Panc1 (cell line): ENCODE measurements around the gene FGF3. TPM values are rescaled to one million over a fixed set of nuclear protein-coding genes. Genes with fewer than 3 reads are reported as not detected.

ENCODE experiments used
- ATAC-seq: fragments of 200-7000 bp; cut with Tn5 transposase; 2 replicates; pipeline ENCODE4 v1.9.1; 2020; ENCODE audit warnings: mild to moderate bottlenecking, moderate library complexity
- BruUV-seq: library from RNA; stranded (reverse); fragments of 400-500 nt; replicated peaks from 2 replicates; lab custom pipeline; 2021; lab: Mats Ljungman, UMichigan
- CTCF ChIA-PET: fragments of 300-600 bp; sonication (Branson Sonifier 250); formaldehyde crosslinking; loops from one replicate; lab custom pipeline; 2022; ENCODE audit warnings: antibody characterized with exemption; lab: Charles Lee
- POLR2A ChIA-PET: fragments of 300-600 bp; sonication (Branson Sonifier 250); formaldehyde crosslinking; loops from one replicate; lab custom pipeline; 2022; ENCODE audit warnings: antibody characterized with exemption; lab: Charles Lee
- DNase-seq: peaks from one replicate; pipeline ENCODE4 v3.0.0-alpha.2; 2010; ENCODE audit warnings: low read depth, low spot score
- H3K27ac ChIP-seq: 2 replicates; pipeline ENCODE4 v1.5.1; 2011; ENCODE audit warnings: mild to moderate bottlenecking, low read length, inconsistent platforms
- H3K27me3 ChIP-seq: fragments of 200-500 bp; sonication (Bioruptor generic); 2 replicates; pipeline ENCODE4 v1.6.0; 2014; ENCODE audit warnings: low read length, inconsistent platforms; ENCODE audit not compliant: control insufficient read depth, insufficient read depth
- H3K36me3 ChIP-seq: fragments of 200-500 bp; sonication (Bioruptor generic); 2 replicates; pipeline ENCODE4 v1.5.1; 2014; ENCODE audit warnings: inconsistent platforms, mild to moderate bottlenecking, low read length, moderate library complexity; ENCODE audit not compliant: control insufficient read depth, insufficient read depth
- H3K4me1 ChIP-seq: 2 replicates; pipeline ENCODE4 v1.5.1; 2011; ENCODE audit warnings: inconsistent platforms, mild to moderate bottlenecking, low read length, moderate library complexity; ENCODE audit not compliant: control insufficient read depth, insufficient read depth
- H3K4me3 ChIP-seq, 2 experiments: 2 replicates each; pipeline ENCODE4 v1.5.1; 2011 to 2012; ENCODE audit warnings: low read depth in 2 of 2, low read length in 2 of 2, mild to moderate bottlenecking in 2 of 2, inconsistent platforms in 1 of 2, moderate library complexity in 1 of 2
- H3K9me3 ChIP-seq: fragments of 200-500 bp; sonication (Bioruptor generic); 2 replicates; pipeline ENCODE4 v1.5.1; 2014; ENCODE audit warnings: low read depth, mild to moderate bottlenecking, inconsistent platforms, low read length, moderate library complexity; ENCODE audit not compliant: control insufficient read depth, insufficient read depth
- POLR2AphosphoS5 ChIP-seq: IDR thresholded peaks from 2 replicates; pipeline ENCODE4 v1.6.1; 2012; ENCODE audit warnings: mild to moderate bottlenecking, low read depth, low read length, moderate library complexity
- TCF7L2 ChIP-seq: IDR thresholded peaks from 2 replicates; pipeline ENCODE4 v1.6.1; 2011; ENCODE audit warnings: mild to moderate bottlenecking, low read depth, low read length, inconsistent platforms
- in situ Hi-C: cut with HindIII; loops from 2 replicates; pipeline ENCODE4 v1.10.0; 2016; ENCODE audit warnings: low sequenced_read_pairs, low pct_unique_long_range_greater_than_20kb
- intact Hi-C: fragments of 100-400 bp; cut with micrococcal nuclease; formaldehyde crosslinking; loops from one replicate; pipeline ENCODE4 v1.10.0; 2022; ENCODE audit not compliant: unreplicated experiment
- total RNA-seq: library from RNA; stranded (reverse); gene quantifications from one replicate; pipeline ENCODE4 v1.2.1, GENCODE V29; 2021; ENCODE audit not compliant: unreplicated experiment
- TF ChIP-seq, protein P1 (sequence below), 2 experiments: IDR thresholded peaks; 2 replicates each; pipeline ENCODE4 v1.6.1; 2011 to 2012; ENCODE audit warnings: low read depth in 2 of 2, control low read depth in 1 of 2, low read length in 1 of 2, mild to moderate bottlenecking in 1 of 2, moderate library complexity in 1 of 2; ENCODE audit not compliant: insufficient read depth in 1 of 2
- TF ChIP-seq, protein P2 (sequence below): fragments of 450-650 bp; IDR thresholded peaks from 2 replicates; pipeline ENCODE4 v1.5.1; 2017; ENCODE audit warnings: mild to moderate bottlenecking

Gene FGF3
- total RNA-seq, 1 experiment from 2014 or later = not detected

DNA sequence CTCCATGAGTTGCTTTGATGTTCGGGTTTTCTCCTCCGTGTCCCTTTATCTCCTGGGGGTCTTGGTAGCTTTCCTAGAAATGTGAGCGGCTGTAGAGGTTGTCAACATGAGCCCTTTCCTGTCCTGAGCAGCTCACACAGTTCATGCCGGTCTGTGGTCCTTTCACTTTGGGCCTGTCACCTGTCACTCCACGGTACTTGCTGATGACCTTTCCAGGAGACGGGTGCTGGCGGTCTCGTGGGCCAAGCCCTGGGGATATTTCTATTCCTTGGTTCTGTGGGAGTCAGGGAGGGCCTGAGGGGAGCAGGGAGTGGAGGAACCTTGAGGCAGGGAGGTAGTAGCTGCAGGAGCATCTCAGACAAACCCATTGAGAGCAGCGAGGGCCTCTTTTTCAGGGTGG is 23.2 kb downstream of the FGF3 start:
- TF ChIP-seq, protein P1, sequence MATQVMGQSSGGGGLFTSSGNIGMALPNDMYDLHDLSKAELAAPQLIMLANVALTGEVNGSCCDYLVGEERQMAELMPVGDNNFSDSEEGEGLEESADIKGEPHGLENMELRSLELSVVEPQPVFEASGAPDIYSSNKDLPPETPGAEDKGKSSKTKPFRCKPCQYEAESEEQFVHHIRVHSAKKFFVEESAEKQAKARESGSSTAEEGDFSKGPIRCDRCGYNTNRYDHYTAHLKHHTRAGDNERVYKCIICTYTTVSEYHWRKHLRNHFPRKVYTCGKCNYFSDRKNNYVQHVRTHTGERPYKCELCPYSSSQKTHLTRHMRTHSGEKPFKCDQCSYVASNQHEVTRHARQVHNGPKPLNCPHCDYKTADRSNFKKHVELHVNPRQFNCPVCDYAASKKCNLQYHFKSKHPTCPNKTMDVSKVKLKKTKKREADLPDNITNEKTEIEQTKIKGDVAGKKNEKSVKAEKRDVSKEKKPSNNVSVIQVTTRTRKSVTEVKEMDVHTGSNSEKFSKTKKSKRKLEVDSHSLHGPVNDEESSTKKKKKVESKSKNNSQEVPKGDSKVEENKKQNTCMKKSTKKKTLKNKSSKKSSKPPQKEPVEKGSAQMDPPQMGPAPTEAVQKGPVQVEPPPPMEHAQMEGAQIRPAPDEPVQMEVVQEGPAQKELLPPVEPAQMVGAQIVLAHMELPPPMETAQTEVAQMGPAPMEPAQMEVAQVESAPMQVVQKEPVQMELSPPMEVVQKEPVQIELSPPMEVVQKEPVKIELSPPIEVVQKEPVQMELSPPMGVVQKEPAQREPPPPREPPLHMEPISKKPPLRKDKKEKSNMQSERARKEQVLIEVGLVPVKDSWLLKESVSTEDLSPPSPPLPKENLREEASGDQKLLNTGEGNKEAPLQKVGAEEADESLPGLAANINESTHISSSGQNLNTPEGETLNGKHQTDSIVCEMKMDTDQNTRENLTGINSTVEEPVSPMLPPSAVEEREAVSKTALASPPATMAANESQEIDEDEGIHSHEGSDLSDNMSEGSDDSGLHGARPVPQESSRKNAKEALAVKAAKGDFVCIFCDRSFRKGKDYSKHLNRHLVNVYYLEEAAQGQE (IDR thresholded peaks at IDR 0.05; ENCODE audit: insufficient read depth in 1 of 2, low read depth in 2 of 2, low read length in 1 of 2) = no peak
- H3K4me3 ChIP-seq = no peak overlapping the region
- ChIA-PET CTCF (interaction anchor here (0.6 kb wide), 1 partner anchor 379 kb away, joined by 6 read pairs; no protein-coding TSS in a partner anchor), POLR2A (no interaction called here)
- no peaks in the 10 kb centered on the region for H3K4me1 ChIP-seq
- no peaks in the 10 kb centered on the region for H3K36me3 ChIP-seq
- intact Hi-C loops (no loop called here), in situ Hi-C loops (no loop called here)
- H3K27me3 ChIP-seq = no peaks in the 10 kb centered on the region
- H3K27ac ChIP-seq = no peak overlapping the region
- no peaks in the 10 kb centered on the region for H3K9me3 ChIP-seq
- DNase-seq (no peak), ATAC-seq (no peak)
- no TSS peak for BruUV-seq

DNA sequence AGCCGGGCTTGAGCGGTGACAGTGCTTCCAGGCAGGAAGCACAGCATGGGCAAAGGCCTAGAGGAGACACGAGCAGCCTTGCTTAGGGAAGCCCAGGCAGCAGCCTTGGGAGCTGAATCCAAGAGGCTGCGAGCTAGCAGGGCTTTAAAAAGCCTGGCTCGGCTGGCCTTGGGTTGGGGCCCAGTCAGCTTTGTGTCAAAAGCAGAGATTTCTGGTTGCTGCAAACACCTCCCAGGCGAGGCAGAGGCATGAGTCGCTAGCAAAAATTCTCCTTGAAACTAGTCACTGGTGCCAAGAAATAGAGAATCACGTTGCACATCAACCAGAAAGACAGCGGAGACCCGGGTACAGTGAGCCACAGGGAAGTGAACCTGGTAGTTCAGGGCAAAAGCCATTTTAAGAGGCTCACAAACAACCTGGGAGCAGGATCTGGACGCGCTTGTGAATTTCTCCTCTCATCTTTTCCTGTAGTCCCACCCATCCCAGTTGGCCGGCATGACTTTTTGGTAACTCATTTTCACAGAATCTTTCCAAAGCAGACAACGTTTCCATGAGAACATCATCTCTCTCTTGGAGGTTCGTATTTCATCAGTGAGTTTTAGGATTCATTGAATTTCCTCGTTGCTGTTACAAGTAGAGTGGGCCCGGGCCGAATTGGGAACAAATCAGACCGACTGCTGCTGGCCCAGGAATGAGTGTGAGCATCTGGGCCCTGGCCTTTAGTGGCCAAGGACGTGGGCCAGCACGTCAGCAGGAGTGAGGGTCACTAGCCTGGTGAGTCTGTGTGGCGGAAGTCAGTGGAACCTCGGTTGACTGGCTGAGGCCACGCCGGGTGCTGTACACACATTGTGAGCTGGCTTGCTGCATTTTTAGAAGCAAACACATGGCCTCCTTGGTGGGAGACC is 27.7 kb downstream of the FGF3 start:
- no peaks in the 10 kb centered on the region for H3K27me3 ChIP-seq
- no peak overlapping the region for H3K4me3 ChIP-seq
- ATAC-seq (0 out of 2 replicates have a peak, but pooled peaks have one; percentile 9), DNase-seq (no peak)
- intact Hi-C loops (no loop called here), in situ Hi-C loops (no loop called here)
- H3K4me1 ChIP-seq = no peaks in the 10 kb centered on the region
- no TSS peak for BruUV-seq
- ChIA-PET CTCF (interaction anchor here (0.6 kb wide), 1 partner anchor 931 kb away, joined by 7 read pairs; no protein-coding TSS in a partner anchor), POLR2A (no interaction called here)
- TF ChIP-seq POLR2AphosphoS5 (no peak), TCF7L2 (no peak)
- H3K27ac ChIP-seq = no peak overlapping the region
- no peaks in the 10 kb centered on the region for H3K9me3 ChIP-seq
- no peaks in the 10 kb centered on the region for H3K36me3 ChIP-seq

DNA sequence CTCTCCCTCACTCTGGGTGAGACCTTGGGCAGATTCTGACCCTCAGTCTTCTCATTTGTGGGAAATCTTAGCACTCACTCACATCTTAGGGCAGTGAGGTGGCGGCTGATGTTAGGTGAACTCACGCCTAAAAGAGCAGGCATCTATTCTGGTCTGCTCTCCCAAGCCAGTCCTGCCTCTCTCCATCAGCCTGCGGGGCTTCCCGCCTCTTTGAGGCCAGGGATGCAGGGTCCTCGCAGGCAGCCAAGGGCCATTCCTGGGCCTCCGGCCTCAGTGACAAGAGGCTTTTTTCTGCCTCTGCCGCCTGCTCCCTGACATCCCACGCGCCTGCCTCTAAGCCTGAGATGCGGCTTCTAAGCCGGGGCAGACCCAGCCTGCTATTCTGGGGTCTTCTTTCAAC is 30.3 kb downstream of the FGF3 start:
- ATAC-seq (peak; percentile 52; the same call in 1 of the 2 replicates), DNase-seq (no peak)
- TF ChIP-seq POLR2AphosphoS5 = no peak
- TF ChIP-seq, protein P2, sequence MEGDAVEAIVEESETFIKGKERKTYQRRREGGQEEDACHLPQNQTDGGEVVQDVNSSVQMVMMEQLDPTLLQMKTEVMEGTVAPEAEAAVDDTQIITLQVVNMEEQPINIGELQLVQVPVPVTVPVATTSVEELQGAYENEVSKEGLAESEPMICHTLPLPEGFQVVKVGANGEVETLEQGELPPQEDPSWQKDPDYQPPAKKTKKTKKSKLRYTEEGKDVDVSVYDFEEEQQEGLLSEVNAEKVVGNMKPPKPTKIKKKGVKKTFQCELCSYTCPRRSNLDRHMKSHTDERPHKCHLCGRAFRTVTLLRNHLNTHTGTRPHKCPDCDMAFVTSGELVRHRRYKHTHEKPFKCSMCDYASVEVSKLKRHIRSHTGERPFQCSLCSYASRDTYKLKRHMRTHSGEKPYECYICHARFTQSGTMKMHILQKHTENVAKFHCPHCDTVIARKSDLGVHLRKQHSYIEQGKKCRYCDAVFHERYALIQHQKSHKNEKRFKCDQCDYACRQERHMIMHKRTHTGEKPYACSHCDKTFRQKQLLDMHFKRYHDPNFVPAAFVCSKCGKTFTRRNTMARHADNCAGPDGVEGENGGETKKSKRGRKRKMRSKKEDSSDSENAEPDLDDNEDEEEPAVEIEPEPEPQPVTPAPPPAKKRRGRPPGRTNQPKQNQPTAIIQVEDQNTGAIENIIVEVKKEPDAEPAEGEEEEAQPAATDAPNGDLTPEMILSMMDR = no peak
- TF ChIP-seq, protein P1 (IDR thresholded peaks at IDR 0.05; ENCODE audit: insufficient read depth in 1 of 2, low read depth in 2 of 2, low read length in 1 of 2) = no peak
- in situ Hi-C loops (no loop called here), intact Hi-C loops (no loop called here)
- Histone ChIP-seq H3K4me1 (no peaks in the 10 kb centered on the region), H3K27me3 (no peaks in the 10 kb centered on the region), H3K27ac (no peak overlapping the region), H3K4me3 (no peak overlapping the region), H3K9me3 (no peaks in the 10 kb centered on the region), H3K36me3 (no peaks in the 10 kb centered on the region)
- ChIA-PET CTCF (no interaction called here), POLR2A (no interaction called here)
- no TSS peak for BruUV-seq
